G401.6 (cell line): ENCODE data around the gene ZNF536.

Experiments used
- FAIRE-seq: peaks from 2 replicates; lab custom pipeline; 2012; peaks lifted over from hg19 to GRCh38; lab: Jason Lieb, UNC

Gene ZNF536

DNA sequence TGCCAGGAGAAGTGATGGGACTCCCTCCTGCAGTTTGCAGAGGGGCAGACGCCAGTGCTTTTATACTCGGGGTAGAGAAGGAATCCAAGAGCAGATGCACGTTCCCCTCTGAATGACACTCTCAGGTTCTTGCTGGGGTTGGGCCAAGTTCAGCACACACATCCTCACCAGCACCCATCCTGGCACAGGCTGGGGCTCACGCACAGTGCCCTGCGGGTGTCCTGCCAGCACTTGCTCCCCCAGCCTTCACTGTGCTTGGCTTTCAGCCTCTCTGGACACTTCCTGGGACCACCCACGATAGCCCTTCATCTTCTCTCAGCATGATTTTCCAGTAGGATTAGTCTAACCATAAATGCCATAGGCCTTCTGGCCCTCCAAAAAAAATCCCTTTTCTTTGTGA is 158.6 kb downstream of the ZNF536 start:
- FAIRE-seq = no peak

GRCh38 chr19:30535011-30535410 is 162.8 kb downstream of the ZNF536 start:
- FAIRE-seq = no peak

DNA sequence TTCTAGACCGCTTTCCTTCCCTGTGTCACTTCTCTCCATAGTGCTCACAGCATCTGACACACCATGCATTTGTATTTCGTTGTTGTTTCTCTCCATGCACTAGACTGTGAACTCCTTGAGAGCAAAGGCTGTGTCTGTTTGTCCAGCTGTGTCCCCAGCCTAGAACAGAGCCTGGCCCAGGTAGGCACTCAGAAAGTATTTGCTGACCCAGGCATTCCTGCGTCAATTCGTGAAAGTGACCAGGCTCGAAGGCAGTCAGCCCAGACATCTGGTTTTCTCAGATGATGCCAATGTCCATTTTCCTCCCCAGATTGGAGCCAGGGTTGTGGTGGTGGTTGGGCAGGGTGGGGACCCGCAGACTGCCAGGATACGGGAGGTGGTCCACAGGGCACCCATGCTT is 164.8 kb downstream of the ZNF536 start:
- no peak for FAIRE-seq

DNA sequence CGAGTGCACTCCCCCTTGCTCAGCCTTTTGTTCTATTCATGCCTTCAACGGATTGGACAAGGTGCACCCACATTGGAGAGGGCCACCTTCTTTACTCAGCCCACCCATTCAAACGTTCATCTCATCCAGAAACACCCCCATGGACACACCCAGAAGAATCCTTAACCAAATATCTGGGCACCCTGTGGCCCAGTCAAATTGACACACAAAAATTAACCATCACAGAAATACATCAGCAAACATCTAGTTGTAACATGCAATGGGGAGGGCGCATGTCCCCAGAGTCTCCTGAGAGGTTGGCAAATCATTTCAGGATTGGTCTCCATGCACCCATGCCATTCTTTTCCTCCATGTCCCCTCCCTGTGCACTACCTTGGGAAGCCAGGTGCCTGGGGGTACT is 167.1 kb downstream of the ZNF536 start:
- FAIRE-seq = no peak

GRCh38 chr19:30539981-30540380 is 167.8 kb downstream of the ZNF536 start:
- no peak for FAIRE-seq

GRCh38 chr19:30540761-30541160 is 168.6 kb downstream of the ZNF536 start:
- no peak for FAIRE-seq

- FAIRE-seq = no peak
These were observed 169.4 kb downstream of the ZNF536 start for GRCh38 chr19:30541575-30541974.

DNA sequence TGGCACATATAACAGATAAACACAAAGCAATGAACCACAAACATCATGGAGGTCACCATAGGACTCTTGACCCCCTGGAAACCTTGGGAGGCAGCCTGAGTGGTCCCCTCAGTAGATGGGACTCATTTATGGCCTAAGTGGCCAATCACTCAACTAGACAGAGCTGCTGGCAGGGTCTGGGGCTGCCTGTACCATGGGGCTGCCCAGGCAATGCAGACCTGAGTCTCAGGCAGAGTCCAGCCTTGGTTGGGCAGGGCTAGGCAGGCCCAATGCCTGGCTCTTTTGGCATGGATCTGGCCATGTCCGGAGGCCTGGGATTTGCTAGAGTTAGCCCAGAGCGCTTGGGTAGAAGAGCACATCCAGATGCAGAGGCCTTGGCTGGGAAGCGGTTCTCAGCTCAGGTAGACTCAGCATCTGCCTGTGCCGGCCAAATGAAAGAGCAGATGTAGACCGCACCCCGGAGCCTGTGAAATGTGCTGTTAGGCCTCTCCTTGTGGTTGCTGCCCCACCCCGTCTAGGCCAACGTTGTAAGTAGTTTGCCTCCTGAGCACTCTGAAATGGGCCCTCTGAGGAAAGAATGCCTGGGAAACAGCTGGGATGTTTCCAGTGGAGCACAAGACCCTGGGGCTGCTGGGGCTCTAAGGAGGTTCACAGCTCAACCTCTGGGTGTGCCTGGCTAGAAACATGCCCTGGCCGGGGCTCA is 171.2 kb downstream of the ZNF536 start:
- FAIRE-seq = no peak

DNA sequence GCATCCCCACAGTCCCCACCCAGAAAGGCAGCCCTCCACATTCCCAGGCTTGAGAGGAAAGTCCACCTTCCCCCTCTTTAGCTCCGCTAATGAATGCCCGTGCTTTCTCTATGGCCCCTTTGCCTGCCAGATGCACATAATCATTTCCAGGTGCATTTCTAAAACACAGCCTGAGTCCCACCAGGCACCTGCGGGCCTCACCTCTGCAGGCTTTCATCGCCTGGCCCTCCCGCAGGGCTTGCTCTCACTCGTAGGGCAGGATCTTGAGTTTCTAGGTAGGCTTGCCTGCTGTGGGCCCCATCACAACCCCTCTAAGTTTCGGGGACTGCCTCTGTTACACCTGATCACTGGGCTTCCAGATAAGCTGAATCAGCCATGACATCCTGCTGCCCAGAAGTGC is 173.6 kb downstream of the ZNF536 start:
- no peak for FAIRE-seq

DNA sequence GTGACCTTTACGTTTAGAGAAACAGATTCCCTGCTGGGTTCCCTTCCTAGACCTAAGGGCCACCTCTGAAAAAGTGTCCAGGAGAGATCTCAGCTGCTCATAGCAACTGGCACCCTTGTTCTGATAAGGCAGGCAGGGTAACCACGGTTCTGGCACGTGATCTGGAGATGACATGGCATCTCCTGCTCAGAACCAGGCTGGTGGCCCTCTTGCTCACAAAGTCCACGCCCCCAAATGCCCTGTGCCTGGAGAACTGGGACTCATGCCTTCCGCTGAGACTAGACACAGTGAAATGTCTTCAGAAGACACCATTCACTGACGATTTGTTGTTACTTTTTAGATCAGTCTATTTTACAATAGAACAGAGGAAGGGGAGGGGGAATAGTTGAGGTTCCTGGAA is 174.1 kb downstream of the ZNF536 start:
- FAIRE-seq = no peak

GRCh38 chr19:30547246-30547645 is 175.1 kb downstream of the ZNF536 start:
- no peak for FAIRE-seq

DNA sequence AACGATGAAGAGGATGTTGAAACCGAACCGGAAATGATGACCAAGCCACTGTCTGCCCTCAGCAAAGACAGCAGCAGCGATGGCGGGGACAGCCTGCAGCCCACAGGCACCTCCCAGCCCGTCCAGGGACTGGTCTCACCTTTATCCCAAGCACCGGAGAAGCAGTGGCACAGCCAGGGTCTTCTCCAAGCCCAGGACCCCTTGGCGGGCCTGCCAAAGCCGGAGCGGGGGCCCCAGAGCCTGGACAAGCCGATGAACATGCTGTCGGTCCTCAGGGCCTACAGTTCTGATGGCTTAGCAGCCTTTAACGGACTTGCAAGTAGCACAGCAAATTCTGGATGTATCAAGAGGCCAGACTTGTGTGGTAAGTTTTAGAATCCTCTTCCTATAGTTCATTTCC is 177.0 kb downstream of the ZNF536 start:
- no peak for FAIRE-seq

- no peak for FAIRE-seq
These were observed 179.1 kb downstream of the ZNF536 start for GRCh38 chr19:30551271-30551670.

DNA sequence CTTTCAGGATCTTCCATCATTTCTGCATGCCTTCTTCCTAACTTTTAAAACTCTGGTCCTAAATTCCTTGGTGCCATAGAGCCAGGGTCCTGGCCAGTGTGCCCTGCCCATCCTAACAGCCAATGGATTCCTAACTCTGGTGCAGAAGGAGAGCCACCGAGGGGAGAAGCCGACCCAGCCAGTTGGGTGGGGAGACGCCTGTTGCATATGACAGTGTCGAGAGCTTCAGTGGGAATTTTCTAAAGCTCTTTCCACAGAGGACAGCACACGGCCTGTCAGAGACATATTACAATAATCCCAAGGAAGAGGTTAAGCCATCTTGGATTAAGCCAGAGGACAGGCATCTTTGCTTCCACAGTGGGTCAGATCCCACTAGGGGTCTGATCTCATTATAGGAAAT is 180.4 kb downstream of the ZNF536 start:
- no peak for FAIRE-seq

DNA sequence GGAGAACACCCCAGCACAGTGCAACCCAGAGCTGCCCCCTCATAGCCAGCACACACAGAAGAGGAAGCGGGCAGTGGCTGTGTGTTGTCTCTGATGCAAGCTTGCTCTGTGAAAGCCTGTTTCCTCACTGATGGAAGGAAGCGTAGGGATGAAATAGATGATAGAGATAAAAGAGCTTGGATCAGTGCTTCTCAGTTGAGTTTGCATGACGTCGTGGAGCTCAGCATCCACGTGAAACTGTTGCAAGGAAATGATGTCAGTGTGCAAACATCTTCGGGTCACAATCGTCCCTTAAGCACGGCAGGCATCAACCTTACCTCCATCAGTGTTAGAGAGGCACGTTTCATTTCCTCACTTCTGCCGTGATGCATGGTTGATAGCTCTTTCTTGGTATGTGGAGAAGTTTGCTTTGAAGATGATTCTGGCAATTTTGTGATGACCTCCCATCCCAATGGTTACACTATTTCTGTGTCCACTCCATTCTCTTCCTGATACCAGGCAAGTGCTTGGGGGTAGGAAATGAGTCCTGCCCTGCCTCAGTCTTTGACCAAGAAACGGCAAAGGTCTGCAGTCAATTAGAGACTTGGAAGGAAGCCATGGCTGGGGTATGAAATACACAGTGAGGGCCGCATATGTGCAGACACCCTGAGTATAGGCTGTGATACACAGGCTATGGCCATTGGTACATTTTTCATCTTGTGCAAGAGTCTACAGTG is 183.0 kb downstream of the ZNF536 start:
- FAIRE-seq = no peak

GRCh38 chr19:30555791-30556110 is 183.6 kb downstream of the ZNF536 start:
- FAIRE-seq = no peak

DNA sequence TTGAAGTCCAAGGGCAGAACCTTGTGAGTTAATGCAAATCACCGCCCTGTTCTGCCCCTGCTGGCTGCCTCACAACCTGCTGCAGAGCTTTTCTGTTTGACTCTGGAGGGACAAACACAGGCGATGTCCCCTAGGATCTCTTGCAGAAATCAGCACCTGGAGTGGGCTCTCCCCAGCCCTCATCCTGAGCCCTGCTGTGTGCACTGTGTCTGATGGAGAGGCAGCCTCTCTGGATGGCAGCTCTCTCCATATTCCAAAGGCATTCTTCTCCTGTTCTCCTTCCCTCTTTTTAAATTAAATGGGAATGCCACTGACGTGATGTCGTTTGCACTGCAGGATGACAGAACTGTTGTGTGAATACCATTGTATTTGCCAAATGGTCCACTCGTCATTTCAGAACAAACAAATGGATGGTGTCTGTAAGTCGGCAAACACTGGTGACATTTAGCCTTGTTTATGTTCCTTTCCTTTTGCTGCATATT is 184.1 kb downstream of the ZNF536 start:
- FAIRE-seq = no peak

DNA sequence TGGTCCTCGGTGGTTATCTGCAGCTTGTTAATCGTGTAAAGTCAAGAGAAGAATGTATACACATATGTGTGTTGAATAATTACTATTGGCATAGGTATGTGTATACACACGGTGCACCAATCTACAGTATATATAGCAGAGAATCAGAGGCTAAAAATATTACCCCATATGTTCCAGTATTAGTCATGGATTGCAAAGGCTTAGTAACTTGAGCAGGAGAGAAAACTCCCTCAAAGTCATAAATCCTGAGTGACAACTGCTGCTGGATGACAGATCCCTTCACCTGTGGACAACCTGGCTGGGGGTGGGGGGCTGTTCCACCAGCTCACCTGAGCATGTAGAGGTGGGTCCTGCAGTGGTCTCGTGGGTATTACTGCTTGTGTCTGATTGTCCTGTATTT is 185.0 kb downstream of the ZNF536 start:
- FAIRE-seq = no peak

DNA sequence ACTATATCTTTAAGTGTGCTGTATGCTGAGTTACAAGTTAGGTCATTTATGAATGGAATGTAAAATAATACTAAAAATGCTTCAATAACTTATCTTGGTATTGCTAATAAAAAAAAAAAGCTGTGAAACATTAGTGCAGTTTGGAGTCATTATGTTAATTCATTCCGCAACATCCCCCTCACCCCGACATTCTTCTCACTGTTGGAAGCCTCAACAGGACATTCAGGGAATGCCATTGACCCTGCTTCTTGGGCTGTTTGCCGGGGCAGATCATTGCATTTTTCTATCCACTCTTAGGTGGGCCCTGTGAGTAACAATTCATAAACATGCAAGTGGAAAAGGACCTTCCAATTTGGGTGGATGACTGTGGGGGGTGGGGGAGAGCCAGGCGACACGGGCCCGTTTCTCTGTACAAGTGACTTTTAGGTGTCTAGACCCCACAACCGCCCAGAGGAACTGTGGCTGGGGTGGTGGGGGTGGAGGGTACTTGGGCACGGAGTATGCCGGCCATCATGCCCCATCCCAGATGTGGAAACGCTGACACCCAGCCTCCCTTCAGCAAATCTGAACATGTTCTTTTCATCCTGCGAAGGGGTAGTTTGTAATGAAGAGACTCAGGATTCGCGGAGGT is 185.9 kb downstream of the ZNF536 start:
- FAIRE-seq = no peak

DNA sequence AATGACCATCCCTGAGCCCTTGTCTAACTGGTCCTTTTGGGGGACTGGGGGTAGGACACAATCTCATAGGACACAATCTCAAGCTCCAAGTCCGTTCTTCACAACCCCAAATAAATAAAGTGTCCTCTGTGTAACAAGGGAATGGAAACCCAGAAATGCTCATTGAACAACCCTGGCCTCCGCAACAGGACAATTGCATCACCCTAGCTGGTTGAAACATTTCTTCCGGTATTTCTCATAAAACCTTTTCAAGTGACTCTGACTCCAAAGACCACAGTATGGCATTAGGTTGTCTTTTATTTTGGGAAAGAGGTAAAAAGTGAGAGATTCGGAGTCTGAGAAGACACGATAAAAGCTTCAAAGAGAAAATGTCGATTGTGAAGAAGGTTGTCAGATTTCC is 186.6 kb downstream of the ZNF536 start:
- no peak for FAIRE-seq

DNA sequence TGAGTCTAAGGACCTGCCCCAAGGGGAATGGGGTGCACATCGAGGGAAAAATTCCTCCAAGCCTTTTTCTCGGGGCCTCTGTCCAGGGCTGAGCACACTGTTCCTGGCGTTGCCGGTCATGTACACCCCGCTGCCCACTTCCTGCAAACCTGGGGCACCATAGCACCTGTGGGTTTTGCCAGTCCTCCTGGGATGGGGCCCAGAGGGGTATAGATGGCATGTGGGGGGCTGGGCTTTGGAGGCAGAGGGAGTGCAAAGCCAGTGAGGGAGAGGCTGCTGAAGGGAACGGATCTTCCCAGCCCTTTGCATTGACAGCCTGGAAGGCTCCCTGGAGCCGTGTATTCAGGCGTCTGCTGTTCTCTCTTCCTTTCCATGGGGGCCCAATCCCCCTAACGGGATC is 187.3 kb downstream of the ZNF536 start:
- no peak for FAIRE-seq

DNA sequence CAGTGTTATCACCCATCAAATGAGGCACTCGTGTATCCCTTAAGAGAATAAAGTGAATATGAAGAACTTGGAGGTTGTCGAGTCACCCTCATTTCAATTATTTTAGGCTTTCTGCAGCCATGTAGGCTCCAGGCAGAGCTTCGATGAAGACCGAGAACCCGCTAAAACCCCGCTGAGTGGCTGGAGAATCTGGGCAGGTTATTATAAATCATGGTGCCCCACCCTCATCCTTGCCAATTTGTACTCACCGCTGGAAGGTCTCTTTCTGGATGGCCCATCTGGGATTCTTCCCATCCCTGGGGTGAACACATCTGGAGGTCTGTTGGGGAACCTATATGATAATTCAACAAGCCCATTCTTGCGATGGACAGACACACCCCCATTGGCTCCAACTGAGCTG is 190.8 kb downstream of the ZNF536 start:
- FAIRE-seq = no peak

GRCh38 chr19:30563691-30564090 is 191.5 kb downstream of the ZNF536 start:
- FAIRE-seq = no peak

DNA sequence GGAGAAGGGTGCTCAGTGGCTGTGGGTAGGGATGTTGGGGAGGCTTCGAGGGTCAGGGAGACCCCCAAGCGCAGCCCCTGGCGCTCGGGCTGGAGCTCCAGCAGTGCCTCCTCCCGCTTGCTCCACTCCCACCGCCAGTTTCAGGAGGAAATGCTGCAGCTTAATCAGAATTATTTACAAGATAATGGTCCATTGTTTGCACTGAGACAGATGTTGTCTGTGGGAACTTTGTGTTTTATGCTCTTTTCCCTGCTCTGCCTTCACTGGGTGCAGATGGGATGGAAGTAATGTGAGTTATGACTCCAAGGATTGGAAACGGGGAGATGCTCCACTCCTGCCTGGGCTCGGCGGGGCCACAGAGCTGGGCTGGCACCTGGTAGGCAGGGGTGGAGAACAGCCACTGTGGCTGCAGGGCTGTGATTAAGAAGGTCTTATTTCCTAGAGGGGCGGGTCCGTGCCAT is 192.4 kb downstream of the ZNF536 start:
- no peak for FAIRE-seq
